ENCODE results near the gene EPS8L3. TPM values are rescaled to one million over a fixed set of nuclear protein-coding genes. Genes with fewer than 3 reads are reported as not detected.

Gene EPS8L3
- total RNA-seq, 1 experiment from 2014 or later, result not detected

DNA sequence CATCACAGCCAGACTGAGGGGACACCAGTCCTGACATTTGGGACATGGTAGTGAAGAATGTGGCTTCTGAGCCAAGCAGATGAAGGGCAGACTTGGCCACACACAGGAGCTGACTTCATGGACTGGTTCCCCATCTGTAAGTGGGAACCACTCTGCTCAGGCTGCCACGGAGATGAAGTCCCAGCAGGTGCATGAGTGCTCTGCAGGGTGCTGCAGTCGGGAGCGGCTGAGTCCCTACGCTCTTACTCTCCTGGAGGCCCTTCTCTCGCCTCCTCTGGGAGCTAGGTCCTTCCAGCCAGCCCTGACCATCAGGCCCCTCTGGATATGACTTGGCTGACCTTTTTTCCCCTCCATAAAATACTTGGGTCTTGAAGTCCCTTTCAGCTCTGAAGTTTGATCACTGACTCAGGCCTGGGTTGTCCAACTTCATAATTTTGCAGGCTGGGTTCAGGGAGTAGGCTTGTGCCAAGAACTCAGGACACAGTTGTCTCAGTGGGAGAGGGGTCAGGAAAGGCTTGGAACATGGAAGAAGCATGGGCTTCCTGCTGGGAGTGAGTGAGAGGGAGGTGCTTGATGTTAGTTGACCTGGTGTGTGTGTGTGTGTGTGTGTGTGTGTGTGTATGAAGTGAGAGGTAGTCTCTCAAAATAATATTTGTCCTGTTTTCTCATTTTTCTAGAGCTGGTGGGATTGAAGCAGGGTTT, 21.0 kb upstream of the EPS8L3 start:
- H3K36me3 ChIP-seq (ENCODE audit: control insufficient read depth, insufficient read depth, low read length), result no peaks in the 10 kb centered on the region
- in situ Hi-C loops (cut with HindIII; ENCODE audit: low pct_unique_long_range_greater_than_20kb, low sequenced_read_pairs), result no loop called here
- ChIA-PET CTCF (no interaction called here), POLR2A (no interaction called here)
- DNase-seq (ENCODE audit: low read depth, low spot score) (no peak), ATAC-seq (no peak)
- no TSS peak for BruUV-seq (replicated peaks)
- peak overlapping the region; percentile 93 for H3K27ac ChIP-seq (ENCODE audit: low read length)
- no peak overlapping the region for H3K4me3 ChIP-seq (ENCODE audit: low read depth in 2 of 2, low read length in 2 of 2)
- TF ChIP-seq TCF7L2 (IDR thresholded peaks at IDR 0.05; ENCODE audit: low read depth, low read length) (no peak), POLR2AphosphoS5 (IDR thresholded peaks at IDR 0.05; ENCODE audit: low read depth, low read length) (no peak), SIN3A (IDR thresholded peaks at IDR 0.05; ENCODE audit: borderline replicate concordance, insufficient read depth, low read depth, low read length) (no peak), REST (IDR thresholded peaks at IDR 0.05; ENCODE audit: insufficient read depth in 1 of 2, low read depth in 2 of 2, low read length in 1 of 2) (no peak), CTCF (IDR thresholded peaks at IDR 0.05) (no peak)
- peaks cover 75% of the 10 kb centered on the region for H3K4me1 ChIP-seq (ENCODE audit: control insufficient read depth, insufficient read depth, low read length)
- H3K27me3 ChIP-seq (ENCODE audit: control insufficient read depth, insufficient read depth, low read length), result no peaks in the 10 kb centered on the region
- intact Hi-C loops (cut with micrococcal nuclease; ENCODE audit: unreplicated experiment), result no loop called here
- no peaks in the 10 kb centered on the region for H3K9me3 ChIP-seq (ENCODE audit: control insufficient read depth, insufficient read depth, low read depth, low read length)

DNA sequence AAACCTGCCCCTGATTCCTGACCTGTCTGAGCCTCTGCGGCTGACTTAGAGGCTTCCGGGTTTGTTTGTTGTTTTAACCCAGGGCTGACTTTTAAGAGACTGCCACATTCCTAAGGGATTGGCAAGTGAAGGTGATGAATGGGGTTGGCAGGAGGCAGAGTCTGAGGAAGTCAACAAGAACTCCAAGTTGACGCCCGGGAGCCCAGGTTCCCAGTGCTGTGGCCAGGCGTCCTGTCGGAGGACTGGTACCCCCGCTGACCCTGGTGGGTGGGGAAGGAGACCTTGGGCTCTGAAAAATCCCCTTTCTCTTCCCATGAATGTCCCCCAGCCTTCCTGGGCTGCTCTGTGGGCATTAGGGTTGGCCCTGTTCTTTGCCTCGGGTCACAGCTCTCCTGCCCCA, 19.7 kb upstream of the EPS8L3 start:
- Histone ChIP-seq H3K4me1 (ENCODE audit: control insufficient read depth, insufficient read depth, low read length) (peaks cover 63% of the 10 kb centered on the region), H3K27ac (ENCODE audit: low read length) (peak overlapping the region; percentile 93), H3K27me3 (ENCODE audit: control insufficient read depth, insufficient read depth, low read length) (no peaks in the 10 kb centered on the region), H3K9me3 (ENCODE audit: control insufficient read depth, insufficient read depth, low read depth, low read length) (no peaks in the 10 kb centered on the region), H3K4me3 (ENCODE audit: low read depth in 2 of 2, low read length in 2 of 2) (no peak overlapping the region), H3K36me3 (ENCODE audit: control insufficient read depth, insufficient read depth, low read length) (no peaks in the 10 kb centered on the region)
- peak; percentile 87 for TF ChIP-seq POLR2AphosphoS5 (IDR thresholded peaks at IDR 0.05; ENCODE audit: low read depth, low read length)
- TF ChIP-seq CTCF (IDR thresholded peaks at IDR 0.05), result no peak
- TF ChIP-seq TCF7L2 (IDR thresholded peaks at IDR 0.05; ENCODE audit: low read depth, low read length), result peak; percentile 53; the same call in 1 of the 2 replicates
- no peak for TF ChIP-seq REST (IDR thresholded peaks at IDR 0.05; ENCODE audit: insufficient read depth in 1 of 2, low read depth in 2 of 2, low read length in 1 of 2)
- 0 out of 2 replicates have a peak, but pooled peaks have one; percentile 69 for TF ChIP-seq SIN3A (IDR thresholded peaks at IDR 0.05; ENCODE audit: borderline replicate concordance, insufficient read depth, low read depth, low read length)
- BruUV-seq (replicated peaks), result no TSS peak
- ChIA-PET CTCF (interaction anchor here (0.7 kb wide), 1 partner anchor 197 kb away, joined by 3 read pairs; no protein-coding TSS in a partner anchor), POLR2A (interaction anchor here (1.2 kb wide), 1 partner anchor 18 kb away, joined by 4 read pairs; no protein-coding TSS in a partner anchor)
- DNase-seq (ENCODE audit: low read depth, low spot score), result peak; percentile 52
- peak; percentile 92 for ATAC-seq
- in situ Hi-C loops (cut with HindIII; ENCODE audit: low pct_unique_long_range_greater_than_20kb, low sequenced_read_pairs) (no loop called here), intact Hi-C loops (cut with micrococcal nuclease; ENCODE audit: unreplicated experiment) (no loop called here)
